ENCODE measurements around the gene DPCD. TPM values are rescaled to one million over a fixed set of nuclear protein-coding genes. Genes with fewer than 3 reads are reported as not detected.

DPCD gene
- total and polyA plus RNA-seq, 2 donors (not counting 1 experiment from before 2014, with no cell fraction given): 23.9 to 40.5 TPM

- H3K27ac ChIP-seq (ENCODE audit: insufficient read depth, low read length): no peak overlapping the region
- H3K9me3 ChIP-seq (ENCODE audit: control insufficient read depth, insufficient read depth, low read depth, low read length): no peaks in the 10 kb centered on the region
- TF ChIP-seq CTCF (conservative IDR thresholded peaks at IDR 0.05 in 1 of 2, IDR thresholded peaks at IDR 0.05 in 1 of 2; ENCODE audit: low read depth in 1 of 2, low read length in 2 of 2) (no peak), EZH2 (IDR thresholded peaks at IDR 0.05; ENCODE audit: low read length, missing control alignments) (no peak)
- no peak overlapping the region for H3K4me2 ChIP-seq (ENCODE audit: extremely low read depth, insufficient read depth, low read length)
- H2AFZ ChIP-seq (ENCODE audit: low read length): no peak overlapping the region
- no peak overlapping the region for H3K9ac ChIP-seq (ENCODE audit: insufficient read depth, low read length)
- no peaks in the 10 kb centered on the region for H4K20me1 ChIP-seq (ENCODE audit: control insufficient read depth, extremely low read depth, insufficient read depth, low read length)
- no peaks in the 10 kb centered on the region for H3K4me1 ChIP-seq (ENCODE audit: control insufficient read depth, extremely low read depth, insufficient read depth, low read length)
- H3K27me3 ChIP-seq (ENCODE audit: control insufficient read depth, insufficient read depth, low read length): no peaks in the 10 kb centered on the region
- no peaks in the 10 kb centered on the region for H3K79me2 ChIP-seq (ENCODE audit: control insufficient read depth, insufficient read depth, low read length)
- H3K36me3 ChIP-seq (ENCODE audit: control insufficient read depth, insufficient read depth, low read length): no peaks in the 10 kb centered on the region
- no peak for DNase-seq (ENCODE audit: low read depth in 2 of 2)
- H3K4me3 ChIP-seq (replicated peaks in 1 of 4; ENCODE audit: control extremely low read depth in 1 of 4, insufficient read depth in 1 of 4, low read depth in 3 of 4, low read length in 4 of 4): no peak overlapping the region
Observed at GRCh38 chr10:101595591-101596433, 7.7 kb downstream of the DPCD start.

- TF ChIP-seq EZH2 (IDR thresholded peaks at IDR 0.05; ENCODE audit: low read length, missing control alignments) (no peak), CTCF (conservative IDR thresholded peaks at IDR 0.05 in 1 of 2, IDR thresholded peaks at IDR 0.05 in 1 of 2; ENCODE audit: low read depth in 1 of 2, low read length in 2 of 2) (no peak)
- Histone ChIP-seq H3K4me2 (ENCODE audit: extremely low read depth, insufficient read depth, low read length) (no peak overlapping the region), H3K4me3 (replicated peaks in 1 of 4; ENCODE audit: control extremely low read depth in 1 of 4, insufficient read depth in 1 of 4, low read depth in 3 of 4, low read length in 4 of 4) (no peak overlapping the region), H3K79me2 (ENCODE audit: control insufficient read depth, insufficient read depth, low read length) (no peaks in the 10 kb centered on the region), H2AFZ (ENCODE audit: low read length) (no peak overlapping the region), H3K36me3 (ENCODE audit: control insufficient read depth, insufficient read depth, low read length) (no peaks in the 10 kb centered on the region), H3K9ac (ENCODE audit: insufficient read depth, low read length) (no peak overlapping the region), H3K27me3 (ENCODE audit: control insufficient read depth, insufficient read depth, low read length) (no peaks in the 10 kb centered on the region), H3K4me1 (ENCODE audit: control insufficient read depth, extremely low read depth, insufficient read depth, low read length) (no peaks in the 10 kb centered on the region), H3K27ac (ENCODE audit: insufficient read depth, low read length) (no peak overlapping the region), H3K9me3 (ENCODE audit: control insufficient read depth, insufficient read depth, low read depth, low read length) (no peaks in the 10 kb centered on the region), H4K20me1 (ENCODE audit: control insufficient read depth, extremely low read depth, insufficient read depth, low read length) (no peaks in the 10 kb centered on the region)
- no peak for DNase-seq (ENCODE audit: low read depth in 2 of 2)
Observed at GRCh38 chr10:101597091-101597900, 9.2 kb downstream of the DPCD start.

- DNase-seq (ENCODE audit: low read depth in 2 of 2): no peak
- no peaks in the 10 kb centered on the region for H3K79me2 ChIP-seq (ENCODE audit: control insufficient read depth, insufficient read depth, low read length)
- H2AFZ ChIP-seq (ENCODE audit: low read length): no peak overlapping the region
- H3K27me3 ChIP-seq (ENCODE audit: control insufficient read depth, insufficient read depth, low read length): no peaks in the 10 kb centered on the region
- H3K4me1 ChIP-seq (ENCODE audit: control insufficient read depth, extremely low read depth, insufficient read depth, low read length): no peaks in the 10 kb centered on the region
- peaks cover 3% of the 10 kb centered on the region for H3K36me3 ChIP-seq (ENCODE audit: control insufficient read depth, insufficient read depth, low read length)
- no peaks in the 10 kb centered on the region for H4K20me1 ChIP-seq (ENCODE audit: control insufficient read depth, extremely low read depth, insufficient read depth, low read length)
- H3K27ac ChIP-seq (ENCODE audit: insufficient read depth, low read length): no peak overlapping the region
- no peaks in the 10 kb centered on the region for H3K9me3 ChIP-seq (ENCODE audit: control insufficient read depth, insufficient read depth, low read depth, low read length)
- H3K4me3 ChIP-seq (replicated peaks in 1 of 4; ENCODE audit: control extremely low read depth in 1 of 4, insufficient read depth in 1 of 4, low read depth in 3 of 4, low read length in 4 of 4): no peak overlapping the region
- H3K4me2 ChIP-seq (ENCODE audit: extremely low read depth, insufficient read depth, low read length): no peak overlapping the region
- H3K9ac ChIP-seq (ENCODE audit: insufficient read depth, low read length): no peak overlapping the region
- TF ChIP-seq CTCF (conservative IDR thresholded peaks at IDR 0.05 in 1 of 2, IDR thresholded peaks at IDR 0.05 in 1 of 2; ENCODE audit: low read depth in 1 of 2, low read length in 2 of 2): no peak
- no peak for TF ChIP-seq EZH2 (IDR thresholded peaks at IDR 0.05; ENCODE audit: low read length, missing control alignments)
Observed at GRCh38 chr10:101601541-101601940, 13.4 kb downstream of the DPCD start.

All from fibroblast of lung (primary cell).